Activated CD4-positive, alpha-beta T cell treated with anti-CD3 and anti-CD28 coated beads for 1 hour (primary cell): ENCODE results near the gene KRT86.
"Not testable (repeated sequence)": the region's sequence is repeated elsewhere in the genome, so short reads cannot be mapped to it uniquely, and the experiment has no call there.

Experiments
- DNase-seq: peaks from one replicate; pipeline ENCODE4 v3.0.0-alpha.2; 2020

The KRT86 gene

DNA sequence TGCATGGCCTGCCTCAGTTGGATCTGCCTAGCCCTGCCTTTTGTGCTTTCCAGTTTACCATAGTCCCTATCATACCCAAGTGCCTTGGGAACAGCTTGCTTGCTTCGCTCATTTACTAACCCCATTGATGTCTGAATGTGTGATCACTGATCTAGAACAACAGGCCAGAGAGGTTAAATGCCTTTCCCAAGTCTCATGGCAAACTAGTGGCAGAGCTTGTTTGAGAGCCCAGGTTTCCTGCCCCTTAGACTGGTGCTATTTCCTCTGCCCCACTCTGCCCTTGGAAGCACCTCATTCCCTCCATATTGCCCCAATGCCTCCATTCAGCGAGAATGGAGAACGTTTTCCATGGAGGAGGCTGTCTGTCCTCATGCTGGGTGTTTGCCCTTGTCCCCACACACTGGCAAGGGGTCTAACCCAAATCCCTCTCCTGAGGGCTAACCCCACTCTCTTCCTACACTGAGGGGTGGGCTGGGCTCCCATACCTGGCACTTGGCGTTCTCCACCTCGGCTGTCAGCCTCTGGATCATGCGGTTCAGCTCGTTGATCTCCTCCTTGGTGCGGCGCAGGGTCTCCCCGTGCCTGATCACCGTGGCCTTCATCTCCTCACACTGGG lies 21.6 kb upstream of the KRT86 start:
- no peak for DNase-seq

DNA sequence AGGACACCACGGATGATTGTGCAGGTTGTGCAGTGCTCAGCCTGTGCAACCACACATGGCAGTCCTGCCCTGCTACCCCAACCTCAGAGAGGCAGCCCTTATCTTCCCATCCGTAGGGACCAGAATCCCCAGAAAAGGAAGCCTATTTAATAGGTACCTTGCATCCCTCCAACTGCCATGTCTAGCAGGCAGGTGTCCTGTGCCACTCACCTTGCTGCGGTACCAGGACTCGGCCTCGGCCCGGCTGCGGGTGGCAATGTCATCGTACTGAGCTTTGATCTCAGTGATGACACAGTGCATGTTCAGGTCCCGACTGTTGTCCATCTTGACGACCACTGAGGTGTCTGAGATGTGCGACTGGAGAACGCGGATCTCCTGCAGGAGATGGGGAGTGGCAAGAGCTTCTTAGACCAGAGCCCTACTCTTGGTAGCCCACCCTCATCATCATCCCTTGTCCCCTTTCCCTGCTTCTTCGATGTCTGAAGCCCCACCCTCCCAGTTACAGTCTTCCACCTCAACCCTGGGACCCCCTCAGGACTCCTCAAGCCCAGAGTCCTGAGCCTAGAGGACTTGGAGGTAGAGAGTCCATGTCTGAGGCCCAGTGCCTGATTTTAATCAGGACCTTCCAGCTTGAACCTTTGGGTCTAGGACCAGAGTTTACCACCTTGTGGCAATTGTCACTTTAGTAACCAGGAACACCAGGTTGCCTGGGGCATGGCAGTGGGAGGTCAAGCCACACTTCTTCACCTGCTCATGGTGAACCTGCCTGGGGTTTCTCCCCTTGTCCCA lies 20.9 kb upstream of the KRT86 start:
- no peak for DNase-seq

DNA sequence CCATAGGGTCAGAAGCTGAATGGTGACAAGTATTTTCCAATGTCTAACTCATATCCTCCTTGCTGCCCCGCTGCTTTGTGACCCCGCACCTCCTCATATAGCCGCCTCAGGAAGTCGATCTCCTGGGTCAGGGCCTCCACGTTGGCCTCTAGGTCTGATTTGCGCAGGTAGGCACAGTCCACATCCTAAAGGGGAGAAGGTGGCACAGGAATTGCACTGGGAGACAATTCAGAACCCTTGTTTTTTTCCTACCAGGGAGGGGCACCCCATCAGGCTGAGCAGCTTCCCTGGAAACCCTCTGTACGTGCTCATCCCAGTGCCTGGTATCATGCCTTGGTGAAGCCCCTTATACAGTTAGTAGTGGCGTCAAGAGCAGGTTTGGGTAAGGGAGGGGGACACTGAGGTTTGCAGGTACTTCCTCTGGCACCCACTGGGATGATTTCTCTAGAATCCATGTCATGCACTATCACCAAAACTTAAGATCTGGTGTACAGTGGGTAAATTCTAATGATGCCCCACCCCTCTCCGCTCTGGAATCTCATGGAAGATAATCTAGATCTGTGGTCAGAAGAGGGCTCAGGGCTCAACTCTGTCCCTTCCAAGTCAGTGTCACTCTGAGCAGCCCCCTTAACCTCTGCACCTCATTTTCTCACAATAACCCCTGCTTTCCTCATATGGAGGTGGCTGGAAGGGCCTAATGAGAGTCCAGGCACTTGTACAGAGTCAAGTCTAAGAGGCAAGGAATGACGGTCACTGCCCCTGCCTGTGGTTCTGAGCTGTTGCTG lies 20.1 kb upstream of the KRT86 start:
- no peak for DNase-seq

DNA sequence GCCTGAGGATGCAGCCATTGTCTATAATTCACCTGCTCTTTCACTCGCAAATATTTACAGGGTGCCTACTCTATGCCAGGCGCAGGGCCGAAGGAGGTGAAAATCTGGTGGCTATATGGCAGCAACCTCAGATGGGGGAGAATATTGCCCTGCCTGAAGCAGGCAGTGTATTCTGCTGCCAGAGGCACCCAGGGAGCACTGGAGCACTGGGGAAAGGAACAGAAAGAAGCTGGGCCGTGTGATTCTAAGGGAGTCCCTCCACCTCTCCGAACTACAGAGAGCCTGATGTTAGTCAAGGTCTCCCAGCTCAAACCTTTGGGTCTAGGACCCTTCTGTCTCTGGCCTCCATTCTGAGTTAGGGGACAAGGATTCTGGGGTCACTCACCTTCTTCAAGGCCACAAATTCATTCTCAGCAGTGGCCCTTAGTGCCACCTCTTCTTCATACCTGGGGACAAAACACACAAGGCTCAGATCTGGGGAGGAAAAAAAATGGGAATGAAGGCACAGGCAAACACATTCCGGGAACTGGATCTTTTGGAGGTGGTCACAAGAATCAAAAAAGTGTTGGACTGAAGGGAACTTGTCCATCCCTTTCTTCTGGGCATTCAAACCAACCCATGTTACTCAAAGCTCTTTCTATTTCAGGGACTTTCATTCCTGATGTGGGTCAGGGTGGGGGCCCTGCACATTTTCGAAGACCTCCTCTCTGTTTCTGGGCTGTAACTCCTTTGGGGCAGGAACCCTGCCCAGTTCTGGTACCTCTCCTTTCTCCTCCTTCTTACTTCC lies 19.3 kb upstream of the KRT86 start:
- no peak for DNase-seq

DNA sequence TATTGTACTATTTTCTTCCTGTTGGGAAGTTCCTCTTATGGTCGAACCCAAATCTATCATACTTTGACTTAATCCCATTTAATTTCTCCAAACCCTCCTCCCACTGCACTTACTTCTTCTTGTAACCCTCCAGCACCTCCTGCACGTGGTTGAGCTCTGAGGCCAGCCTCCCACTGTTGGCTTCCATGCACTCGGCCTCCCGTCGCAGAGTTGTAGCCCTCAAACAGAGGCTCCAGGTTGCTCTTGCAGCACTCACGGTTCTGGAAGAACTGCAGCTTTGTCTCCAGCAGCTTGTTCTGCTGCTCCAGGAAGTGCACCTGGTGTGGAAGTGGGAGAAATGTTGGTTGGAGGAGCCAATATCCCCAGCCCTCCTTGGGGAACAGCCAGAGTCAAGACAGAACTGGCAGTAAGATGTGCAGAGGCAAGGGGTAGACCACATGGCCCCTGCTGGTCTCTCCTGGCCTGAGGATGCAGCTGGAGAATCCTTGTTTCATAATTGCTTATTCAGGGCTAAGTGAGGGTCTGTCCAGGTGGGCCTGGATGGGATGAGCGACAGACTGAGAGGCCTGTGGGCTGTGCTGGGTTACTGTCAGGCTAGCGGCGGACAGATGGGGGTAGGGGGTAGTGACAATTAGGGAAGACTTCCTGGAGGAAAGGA lies 18.4 kb upstream of the KRT86 start:
- DNase-seq, result no peak

DNA sequence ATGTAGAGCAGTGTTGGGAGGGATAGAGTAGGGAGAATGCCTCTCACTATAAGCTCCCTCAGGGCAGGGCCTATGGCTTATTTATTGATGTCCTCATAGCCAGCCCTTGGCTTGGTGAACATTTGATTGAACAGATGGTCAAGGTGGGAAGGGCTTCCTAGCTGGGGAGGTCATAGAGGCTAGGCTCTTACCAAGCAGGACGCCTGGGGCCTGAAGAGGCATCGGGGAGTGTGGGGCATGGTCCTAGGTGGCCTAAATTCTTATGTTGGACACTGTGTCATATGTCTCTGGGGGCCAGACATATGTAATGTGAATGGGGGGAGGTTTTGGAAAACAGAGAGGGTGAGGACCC lies 17.9 kb upstream of the KRT86 start:
- no peak for DNase-seq

DNA sequence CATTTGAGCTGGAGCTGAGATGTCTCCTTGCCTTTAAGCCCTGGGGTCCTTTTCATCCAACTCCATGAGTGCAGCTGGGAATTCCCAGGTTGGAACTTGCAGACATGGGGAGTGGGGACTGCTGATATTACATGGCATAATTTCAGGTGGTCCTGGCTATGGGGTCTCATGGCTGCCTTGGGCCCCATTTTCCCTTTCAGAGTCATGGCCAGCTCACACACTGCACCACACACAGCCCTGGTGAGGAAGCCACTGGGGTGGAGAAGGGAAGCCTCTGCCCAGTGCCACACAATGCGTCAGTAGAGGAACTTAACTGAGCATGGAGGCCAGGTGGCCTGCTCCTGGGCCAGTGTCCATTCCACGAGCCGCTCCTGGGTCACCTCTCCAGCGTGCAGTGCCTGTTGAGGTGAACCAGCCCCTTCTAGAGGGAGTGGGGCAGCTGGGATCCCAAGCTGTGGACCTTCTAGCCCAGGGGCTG lies 17.3 kb upstream of the KRT86 start:
- DNase-seq, result no peak

DNA sequence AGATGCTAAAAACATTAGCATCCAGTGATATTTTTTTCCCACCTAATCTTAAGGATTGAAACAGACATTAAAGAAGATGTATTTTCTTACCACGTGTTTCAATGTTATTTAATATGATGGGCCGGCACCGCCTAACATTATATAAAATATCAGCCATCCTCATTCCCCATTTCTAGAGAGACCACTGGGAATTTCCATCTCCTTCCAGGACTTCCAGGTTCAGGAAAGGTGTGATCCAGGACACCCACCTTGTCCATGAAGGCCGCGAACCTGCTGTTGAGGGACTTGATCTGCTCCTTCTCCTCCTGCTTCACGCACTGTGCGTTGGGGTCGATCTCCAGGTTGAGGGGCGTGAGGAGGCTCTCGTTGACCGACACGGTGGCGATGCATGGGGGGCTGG lies 16.5 kb upstream of the KRT86 start:
- not testable (repeated sequence) for DNase-seq

DNA sequence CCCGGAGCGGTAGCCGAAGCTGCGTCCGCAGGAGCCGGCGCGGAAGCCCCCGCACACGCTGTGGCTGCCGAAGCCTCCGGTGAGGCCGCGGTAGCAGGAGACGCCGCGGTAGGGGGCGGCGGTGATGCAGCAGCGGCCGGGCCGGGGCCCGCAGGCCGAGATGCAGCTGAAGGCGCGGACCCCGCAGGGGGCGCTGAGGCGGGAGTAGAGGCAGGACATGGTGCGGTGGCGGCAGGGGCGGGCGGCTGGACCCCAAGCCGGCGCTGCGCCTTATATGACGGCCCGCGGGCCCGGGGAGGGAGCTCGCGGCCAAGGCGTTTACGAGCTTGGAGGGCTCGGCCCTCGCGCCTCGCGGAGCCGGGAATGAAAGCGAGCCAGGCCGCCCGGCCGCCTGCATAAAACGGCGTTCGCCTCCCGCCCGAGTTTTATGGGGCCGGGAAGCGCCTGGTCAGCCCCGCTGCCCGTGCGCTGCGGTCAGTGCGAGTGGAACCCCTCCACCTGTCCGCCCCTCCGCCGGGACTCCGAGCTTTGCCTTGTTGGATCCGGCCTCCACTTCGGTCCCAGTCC lies 16.0 kb upstream of the KRT86 start:
- no peak for DNase-seq

DNA sequence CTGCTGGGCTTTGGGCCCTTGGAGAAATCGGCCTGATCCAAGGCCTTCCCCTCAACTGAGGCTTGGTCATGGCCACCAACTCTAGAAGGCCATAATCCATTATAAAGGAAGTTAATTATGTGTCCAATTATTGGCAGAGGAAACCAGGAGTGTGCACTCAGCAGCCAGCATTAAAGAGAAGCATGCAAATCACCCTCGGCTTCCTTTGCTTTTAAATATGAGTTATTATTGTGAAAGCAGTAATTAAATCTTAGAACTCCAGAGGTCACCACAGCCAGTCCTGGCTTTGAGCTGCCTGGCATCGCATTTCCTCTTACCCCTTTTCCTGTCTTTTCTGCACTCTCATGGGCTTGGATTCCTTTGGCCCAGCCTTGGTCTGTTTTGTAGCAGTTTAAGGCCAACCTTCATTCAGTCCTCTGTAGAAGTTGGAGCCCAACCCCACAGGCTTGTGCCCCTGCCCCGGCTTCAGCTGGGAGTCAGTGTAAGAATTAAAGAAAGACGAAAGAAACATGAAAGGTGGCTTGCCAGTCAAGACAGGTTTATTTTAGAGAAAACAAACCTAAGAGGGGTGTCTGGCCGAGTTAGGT lies 14.7 kb upstream of the KRT86 start:
- DNase-seq, result no peak

DNA sequence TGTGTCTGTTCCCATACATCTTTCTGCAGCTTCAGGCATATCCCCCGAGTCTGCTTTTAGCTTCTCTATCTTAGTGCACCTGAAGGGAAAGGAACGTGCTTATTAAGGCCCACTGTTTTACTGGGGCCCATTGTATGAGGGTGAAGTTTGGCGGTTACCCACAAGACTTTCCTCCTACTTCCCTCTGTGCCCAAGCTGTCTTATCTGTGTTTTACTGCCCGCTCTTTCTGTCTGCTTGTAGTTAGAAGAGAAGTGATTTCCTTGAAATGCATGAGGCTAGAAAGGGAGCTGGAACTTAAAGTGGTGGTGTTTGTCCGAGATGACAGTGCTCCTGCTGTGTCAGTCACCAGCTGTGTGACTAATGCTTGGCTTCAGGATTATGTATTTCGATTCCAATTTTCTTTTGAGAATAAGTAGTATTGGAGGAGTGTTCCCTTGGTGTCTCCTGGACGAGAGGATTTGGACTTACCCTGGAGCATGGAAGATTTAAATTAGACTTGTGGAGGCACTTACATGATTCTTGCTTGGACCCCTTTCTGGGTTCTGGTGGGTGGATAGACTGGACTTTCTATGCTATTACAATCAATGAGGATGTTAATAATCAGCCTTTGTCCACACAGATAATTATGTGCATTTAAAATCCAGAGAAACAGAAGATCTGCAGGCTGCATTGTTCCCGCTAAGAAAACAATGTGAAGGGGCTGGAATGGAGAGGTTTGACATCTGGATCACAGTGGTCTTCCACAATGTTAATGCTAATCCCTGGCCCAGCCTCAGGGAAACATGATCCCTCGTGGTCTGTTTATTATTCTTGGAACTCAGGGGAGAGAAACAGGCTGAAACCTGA lies 13.9 kb upstream of the KRT86 start:
- no peak for DNase-seq

DNA sequence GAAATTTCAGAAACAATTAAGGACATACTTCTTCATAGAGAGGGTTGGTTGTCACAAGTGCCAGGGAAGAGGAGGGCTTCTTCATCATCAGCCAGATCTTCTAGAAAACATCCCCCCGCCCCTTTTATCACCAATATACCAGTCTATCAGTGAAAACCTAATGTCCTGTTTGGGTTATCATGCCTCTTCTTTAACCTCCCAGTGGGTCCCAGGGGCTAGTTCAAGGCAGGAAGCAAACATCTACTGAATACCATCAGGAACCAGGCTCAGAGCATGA lies 13.3 kb upstream of the KRT86 start:
- no peak for DNase-seq

DNA sequence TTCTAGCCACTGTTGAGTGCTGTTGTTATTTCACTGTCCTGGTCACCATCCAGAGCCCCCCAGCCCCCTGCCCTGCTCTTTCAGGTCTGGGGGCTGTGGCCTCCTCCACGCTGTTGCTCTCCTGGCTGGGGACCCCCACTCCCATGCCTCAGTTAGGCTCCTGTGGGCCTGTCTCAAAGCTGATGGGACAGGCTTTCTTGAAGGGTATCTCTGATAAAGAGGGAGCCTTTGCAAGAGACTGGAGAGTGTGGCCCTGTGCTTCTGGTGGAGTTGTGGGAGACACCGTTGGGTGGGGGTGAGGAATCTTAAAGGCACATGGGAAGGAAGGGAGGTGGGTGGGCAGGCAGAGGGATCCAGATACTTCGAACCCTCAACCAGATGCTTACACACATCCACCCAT lies 12.2 kb upstream of the KRT86 start:
- DNase-seq, result no peak

DNA sequence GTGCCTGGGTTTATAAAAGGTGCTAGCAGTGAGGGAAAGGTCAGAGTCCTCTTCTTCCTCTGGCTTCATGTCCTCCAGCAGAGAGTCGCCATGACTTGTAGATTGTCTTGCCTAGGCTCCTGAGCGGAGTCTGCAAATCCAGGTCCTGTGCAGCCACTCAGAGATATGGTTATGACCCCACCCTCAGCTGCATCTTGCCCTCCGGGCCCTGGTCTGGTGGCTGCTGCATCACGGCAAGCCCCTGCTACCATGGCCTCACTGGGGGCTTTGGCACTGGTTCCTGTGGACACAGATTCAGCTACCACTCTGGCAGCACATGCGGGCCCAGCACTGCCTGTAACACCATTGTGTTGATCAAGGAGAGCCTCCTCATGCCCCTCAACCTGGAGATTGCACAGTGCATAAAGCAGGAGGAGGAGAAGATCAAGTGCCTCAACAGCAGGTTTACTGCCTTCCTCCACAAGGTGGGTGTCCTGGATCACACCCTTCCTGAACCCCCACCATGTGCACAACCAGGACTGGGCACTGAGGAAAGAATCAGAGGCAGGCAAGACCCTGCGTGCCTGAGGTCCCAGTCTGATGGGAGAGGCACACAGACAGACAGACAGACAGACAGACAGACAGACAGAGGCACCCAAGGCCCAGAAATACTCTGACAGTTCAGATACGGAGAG lies 10.5 kb upstream of the KRT86 start:
- DNase-seq, result no peak

DNA sequence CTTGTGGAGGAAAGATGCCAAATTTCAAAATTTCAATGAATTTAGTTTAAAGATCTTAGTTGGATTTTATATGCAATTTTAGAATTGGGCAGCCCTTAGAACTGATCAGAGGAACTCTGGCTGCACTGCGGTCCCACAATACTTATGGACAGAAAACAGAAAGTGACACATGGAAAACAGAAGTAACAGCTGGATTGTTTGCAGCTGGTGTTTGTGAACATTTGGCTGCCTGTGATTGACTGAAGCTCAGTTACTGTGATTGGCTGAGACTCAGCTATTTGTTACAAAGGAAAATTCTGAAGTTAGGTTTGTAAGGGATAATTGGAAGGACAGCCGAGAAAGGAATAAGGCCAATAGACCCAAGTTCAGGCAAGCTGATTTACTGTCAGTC lies 10.0 kb upstream of the KRT86 start:
- DNase-seq, result no peak

DNA sequence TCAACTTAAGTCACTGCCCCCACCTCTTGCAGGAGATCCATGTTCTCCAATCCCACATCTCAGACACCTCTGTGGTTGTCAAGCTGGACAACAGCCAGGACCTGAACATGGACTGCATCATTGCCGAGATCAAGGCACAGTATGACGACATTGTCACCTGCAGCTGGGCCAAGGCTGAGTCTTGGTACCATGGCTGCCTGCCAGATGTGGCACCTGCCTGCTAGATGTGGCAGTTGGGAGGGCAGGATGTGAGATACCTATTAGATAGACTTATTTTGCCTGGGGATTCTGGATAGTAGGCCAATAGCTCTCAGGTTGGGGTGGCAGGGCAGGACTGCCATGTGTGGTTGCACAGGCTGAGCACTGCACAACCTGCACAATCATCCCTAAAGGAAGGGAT lies 7.9 kb upstream of the KRT86 start:
- DNase-seq, result no peak

DNA sequence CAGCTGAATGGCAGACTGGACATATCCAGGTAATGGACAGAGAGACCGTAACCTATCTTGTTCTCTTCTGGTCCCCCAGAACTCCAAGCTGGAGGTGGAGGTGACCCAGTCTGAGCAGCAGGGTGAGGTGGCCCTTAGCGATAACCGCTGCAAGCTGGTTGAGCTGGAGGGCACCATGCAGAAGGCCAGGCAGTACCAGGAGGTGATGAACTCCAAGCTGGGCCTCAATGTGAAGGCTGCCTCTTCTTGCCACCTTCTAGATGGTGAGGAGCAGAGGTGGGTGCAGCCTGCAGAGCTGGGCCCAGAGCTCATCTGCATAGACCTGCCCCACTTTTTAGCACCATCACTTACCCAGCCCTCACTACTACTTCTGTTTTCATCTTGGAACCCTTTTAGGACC lies 7.2 kb upstream of the KRT86 start:
- DNase-seq, result no peak

DNA sequence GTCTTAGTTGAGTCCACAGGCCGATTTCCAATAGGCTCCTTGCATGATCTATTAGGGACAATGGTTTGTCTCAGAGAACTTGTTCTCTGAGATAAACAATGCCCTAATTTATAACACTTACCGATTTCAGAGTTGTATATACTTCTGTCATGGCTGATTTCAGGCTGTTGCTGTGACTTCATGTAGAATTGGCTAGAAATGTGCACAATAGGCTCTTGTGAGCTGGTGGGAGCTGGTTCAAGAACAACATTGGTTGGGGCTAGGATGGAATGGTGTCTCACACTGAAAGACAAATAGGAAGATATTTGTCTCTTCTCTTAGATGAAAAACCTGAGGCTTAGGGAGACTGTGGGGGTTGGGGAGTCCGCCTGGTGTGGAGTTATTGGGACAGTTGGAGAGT lies 6.7 kb upstream of the KRT86 start:
- DNase-seq, result no peak

DNA sequence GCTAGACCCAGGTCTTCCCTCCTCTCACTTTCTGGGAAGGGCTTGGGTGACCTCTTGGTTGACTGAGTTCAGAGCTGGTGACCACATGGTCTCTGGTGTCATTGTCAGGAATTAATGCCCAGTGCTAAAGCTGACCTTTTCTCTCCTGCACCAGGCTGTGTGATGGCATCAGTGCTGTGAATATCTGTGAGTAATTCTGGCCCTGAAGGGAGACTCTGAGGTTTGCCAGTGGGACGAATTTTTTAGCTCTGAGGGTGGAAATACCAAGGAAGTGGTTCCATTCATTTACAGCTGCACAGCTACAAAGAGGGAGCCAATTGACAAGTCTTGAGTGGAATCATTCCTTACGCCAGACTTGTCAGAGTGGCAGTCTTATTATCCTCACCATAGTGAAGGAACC lies 6.2 kb upstream of the KRT86 start:
- no peak for DNase-seq

DNA sequence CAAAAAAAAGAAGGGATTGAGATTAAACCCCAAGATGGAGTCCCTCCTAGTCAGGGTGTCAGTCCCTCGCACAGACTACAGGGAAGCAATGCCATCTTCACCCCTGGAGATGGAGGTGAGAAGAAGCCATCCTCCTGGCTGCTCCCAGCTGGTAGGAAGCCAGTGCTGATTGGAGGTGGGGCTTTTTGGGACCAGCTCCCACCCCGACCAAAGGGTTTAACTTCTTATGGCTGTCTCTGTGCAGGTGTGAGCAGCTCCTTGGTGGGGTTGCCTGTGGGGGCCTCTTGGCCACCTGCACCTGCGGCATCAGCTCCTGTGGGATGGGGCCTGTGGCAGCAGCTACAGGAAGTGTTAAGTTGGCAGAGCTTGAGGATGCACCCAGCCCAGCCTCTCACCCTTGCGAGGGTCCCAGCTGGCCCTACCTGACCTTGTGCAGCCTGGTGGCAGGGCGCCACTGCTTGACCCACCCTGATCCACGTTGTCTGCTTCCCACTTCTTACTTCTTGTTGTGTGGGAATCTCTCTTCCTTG lies 3.8 kb upstream of the KRT86 start:
- no peak for DNase-seq
